GM19452 (cell line): ENCODE results near the gene DOCK8.
"Not testable (repeated sequence)": the region's sequence is repeated elsewhere in the genome, so short reads cannot be mapped to it uniquely, and the experiment has no call there.

ENCODE experiments used
- ATAC-seq: cut with Tn5 transposase; IDR thresholded peaks from one replicate; pipeline ENCODE4 v1.9.1; 2021; ENCODE audit not compliant: unreplicated experiment

The DOCK8 gene

DNA sequence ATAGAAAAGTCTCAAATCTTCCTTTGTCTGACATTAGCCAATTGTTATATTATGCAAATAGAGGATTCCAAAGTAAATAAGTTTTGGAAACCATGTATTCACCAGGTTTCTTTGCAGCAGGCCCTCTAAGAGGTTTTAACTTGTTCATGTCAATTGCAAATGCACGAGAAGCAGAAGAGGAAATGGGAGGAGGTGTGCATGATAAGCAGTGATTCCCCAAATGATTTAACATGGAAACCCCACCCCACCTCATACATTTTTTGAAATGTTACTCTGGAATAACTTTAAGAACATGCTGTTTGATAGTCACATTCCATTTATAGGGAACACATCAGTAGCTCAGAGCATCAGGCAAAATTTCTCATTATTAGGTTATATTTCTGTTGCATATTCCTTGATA is 190.7 kb downstream of the DOCK8 start:
- no peak for ATAC-seq

DNA sequence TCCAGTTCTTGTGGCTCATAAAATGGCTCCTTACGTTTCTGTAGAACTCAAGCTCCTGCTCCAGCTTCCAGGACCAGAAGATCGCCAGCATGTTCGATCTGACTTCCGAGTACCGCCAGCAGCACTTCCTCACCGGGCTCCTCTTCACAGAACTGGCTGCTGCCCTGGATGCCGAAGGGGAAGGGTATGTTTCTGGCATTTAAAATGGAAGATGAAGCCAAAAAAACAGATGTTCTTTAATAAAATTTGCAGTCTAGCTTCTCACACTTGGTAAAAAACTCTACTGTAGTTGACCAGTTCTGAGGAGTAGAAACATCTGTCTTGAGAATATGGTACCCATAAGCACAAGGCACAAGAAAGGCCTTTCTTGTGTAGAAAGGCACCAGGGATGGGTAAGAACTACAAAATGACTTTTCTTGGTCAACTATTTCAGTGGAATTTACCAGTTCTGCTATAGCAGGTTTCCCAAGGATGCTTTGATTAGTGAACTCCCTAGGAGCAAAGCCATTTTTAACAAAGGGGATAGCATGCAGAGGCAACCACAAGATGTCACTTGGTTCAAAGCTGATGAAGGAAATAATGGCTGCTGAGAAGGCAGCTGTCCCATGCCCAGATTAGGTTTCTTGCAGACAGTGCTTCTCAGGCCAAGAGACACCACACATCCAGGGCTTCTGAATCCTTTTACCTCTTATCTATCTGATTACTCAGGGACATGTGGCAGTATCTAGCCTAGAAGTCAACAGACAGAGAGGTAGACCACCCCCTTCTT is 192.4 kb downstream of the DOCK8 start:
- no peak for ATAC-seq

DNA sequence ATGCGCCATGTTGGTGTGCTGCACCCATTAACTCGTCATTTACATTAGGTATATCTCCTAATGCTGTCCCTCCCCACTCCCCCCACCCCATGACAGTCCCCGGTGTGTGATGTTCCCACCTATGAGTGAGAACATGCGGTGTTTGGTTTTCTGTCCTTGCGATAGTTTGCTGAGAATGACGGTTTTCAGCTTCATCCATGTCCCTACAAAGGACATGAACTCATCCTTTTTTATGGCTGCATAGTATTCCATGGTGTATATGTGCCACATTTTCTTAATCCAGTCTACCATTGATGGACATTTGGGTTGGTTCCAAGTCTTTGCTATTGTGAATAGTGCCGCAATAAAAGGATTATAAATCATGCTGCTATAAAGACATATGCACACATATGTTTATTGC is 195.0 kb downstream of the DOCK8 start:
- ATAC-seq = not testable (repeated sequence)

DNA sequence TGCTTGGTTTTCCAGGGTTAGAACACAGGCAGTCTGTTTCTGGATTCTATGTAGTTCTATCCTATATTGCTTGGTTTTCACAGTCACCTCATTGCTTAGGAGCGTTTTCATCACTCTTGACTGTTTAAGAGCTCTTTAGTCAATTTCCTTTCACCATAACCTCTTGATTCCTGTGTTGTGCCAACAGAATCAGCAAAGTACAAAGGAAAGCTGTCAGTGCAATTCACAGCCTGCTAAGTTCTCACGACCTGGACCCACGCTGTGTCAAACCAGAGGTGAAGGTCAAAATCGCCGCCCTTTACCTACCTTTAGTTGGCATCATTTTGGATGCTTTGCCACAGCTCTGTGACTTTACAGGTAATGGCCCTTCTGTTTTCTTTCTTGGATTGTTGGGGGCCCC is 199.9 kb downstream of the DOCK8 start:
- no peak for ATAC-seq

DNA sequence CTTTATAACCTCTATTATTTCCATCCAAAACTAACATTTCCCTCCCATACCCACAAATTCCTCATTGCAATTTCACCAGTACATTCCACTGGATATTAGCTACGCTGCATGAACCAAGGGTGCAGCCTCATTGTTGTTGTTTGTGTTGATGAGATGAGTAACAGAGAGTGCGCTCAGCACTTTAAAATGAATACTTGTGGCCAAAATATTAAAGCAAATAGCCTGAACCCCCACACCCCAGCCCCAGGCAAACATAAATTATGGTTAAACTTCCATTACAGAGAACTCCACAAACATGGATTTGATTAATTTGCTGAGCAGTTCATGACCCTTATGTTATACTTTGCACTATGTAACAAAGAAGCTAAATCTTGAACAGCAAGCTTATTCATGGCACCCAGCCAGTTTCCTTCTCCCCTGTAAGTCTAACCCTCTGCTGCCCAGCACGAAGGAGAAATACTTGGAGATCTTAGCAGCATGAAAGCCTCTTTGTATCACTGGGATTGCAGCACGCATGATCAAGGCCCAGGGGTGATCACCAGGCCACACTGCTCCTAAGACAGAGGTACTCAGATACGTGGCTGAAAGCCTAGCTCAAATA is 205.0 kb downstream of the DOCK8 start:
- no peak for ATAC-seq

DNA sequence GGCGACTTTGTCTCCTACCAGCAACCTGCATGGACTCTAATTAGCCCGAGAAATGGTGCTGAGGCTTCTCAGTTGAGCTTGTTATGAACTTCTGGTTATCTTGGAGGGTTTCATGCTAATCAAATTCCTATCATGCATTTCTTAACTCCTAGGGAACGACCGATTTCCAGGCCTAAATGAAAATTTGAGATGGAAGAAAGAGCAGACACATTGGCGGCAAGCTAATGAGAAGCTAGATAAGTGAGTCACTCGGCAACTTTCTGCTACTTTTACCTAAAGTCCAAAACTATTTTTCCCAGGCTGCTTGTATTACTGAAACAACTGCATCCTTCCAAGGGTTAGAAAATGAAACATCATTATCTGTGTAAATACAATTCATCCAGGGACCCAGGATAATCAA is 207.2 kb downstream of the DOCK8 start:
- ATAC-seq = no peak

DNA sequence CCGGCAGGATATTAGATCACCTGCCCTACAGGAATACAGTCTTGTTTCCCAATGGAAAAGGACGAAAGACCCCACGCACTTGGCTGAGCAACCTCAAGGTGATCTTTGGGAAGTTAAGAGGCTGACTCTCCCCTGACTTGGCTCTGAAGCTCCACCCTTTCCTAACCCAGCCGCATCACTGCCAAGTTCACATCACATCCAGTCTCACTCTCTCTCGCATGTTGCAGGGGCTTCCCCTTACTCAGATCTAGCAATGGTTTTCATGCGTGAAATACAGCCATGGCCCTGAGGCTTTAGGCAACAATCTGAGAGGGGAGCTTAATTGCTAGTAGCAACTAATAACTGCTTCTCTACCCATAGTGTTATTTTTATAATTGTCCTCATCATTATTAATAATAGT is 211.6 kb downstream of the DOCK8 start:
- ATAC-seq = no peak

DNA sequence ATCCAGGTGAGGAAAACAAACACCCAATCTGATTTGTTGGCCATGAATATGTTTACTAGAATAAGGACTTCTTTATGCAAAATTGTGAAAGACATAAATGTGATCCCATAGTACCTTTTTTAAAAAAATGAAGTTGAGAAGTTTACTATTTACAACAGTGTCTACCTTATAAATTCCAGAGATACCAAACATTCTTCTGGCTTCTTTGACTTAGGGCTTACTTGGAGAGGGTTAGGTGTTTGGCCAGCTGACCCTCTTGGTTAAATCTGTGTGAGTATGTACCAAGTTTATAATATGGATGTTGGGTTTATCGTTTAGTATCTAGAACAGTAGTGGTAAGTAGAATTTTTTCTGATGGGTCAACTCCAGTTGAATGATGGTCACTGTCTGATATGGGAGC is 212.3 kb downstream of the DOCK8 start:
- no peak for ATAC-seq

DNA sequence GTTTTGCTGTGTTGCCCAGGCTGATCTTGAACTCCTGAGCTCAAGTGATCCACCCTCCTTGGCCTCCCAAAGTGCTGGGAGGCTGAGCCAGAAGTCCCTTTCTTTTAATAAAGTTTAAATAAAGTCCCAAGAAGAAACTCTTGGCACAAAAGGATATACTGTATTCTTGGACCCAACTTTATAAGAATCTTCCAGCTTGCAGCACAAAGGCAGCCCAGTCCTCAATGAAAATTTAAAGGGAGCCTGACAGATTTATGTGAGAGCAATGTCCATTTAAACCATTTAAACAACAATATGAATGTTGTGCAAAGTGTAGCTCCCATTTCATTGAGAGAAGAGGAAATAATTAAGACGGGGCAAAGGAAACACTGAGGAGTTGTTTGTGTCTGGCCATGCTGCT is 217.0 kb downstream of the DOCK8 start:
- no peak for ATAC-seq

DNA sequence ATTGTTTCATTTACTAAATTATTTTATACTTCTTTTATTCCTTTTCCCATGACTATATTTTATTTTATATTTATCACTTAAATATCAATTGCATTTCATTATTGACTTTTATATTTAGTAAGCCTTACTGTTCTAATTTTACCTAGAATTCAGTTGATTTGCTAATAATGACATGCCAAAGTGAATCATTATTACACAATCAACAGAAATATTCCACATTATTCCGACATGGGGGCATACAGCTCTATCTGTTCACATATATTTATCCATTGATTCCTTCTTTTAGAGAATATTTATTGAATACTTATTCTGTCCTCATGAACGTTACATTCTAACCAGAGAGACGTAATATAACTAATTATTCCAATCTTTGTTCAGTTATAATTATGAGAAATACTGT is 221.8 kb downstream of the DOCK8 start:
- no peak for ATAC-seq

DNA sequence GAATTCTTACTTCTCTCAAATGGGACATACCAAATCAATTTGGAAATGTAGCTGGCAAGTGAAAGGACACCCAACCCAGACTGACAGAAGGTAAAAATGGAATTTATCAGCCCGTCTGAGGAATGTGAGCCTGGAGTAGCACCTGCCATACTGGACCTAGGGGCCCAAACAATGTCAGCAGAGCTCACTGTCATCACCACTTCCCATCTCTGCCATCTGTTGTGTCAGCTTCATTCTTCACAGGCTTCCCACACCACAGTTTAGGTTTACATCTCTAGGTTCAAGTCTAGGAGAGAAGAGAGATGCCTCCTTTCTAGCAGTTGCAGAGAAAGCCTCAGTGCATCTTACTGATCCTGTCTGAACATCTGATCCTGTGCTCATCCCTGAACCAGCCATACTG is 222.4 kb downstream of the DOCK8 start:
- no peak for ATAC-seq

DNA sequence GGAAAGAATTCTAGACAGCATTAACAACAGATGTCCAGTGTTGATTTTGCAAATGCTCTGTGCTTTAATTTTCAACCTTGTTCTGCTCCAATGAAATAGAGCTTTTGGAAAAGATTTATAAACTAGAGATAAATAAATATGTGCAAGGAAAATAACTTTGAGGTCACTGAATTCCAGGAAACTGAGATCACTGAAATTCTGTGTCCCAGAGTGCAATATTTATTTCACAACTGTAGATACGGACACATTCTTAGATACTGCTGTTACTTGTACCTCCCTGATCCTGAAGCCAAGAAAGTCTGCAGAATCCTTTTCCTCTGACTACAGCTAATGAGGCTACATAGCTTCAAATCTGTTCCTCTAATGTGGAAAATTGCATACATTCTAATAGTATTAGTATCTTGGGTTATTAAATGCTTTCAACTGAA is 222.9 kb downstream of the DOCK8 start:
- no peak for ATAC-seq

DNA sequence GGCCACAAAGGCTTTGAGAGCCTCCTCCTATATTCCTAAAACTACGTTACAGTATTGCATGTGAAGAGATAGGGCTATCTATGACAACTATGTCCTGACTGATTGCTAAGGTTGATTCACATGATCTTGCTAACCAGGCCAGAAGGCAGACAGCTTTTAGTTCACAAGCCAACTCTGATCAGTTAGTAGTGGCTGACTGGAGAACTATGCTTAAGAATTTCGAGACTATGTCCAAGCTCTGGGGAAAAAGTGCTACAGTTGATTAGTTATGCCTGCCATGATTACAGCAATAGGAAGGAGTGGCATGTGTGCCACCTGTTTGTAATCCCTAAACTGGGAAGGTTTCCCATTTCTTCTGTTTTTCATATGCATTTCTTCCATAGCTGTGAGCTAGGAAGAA is 223.4 kb downstream of the DOCK8 start:
- no peak for ATAC-seq

DNA sequence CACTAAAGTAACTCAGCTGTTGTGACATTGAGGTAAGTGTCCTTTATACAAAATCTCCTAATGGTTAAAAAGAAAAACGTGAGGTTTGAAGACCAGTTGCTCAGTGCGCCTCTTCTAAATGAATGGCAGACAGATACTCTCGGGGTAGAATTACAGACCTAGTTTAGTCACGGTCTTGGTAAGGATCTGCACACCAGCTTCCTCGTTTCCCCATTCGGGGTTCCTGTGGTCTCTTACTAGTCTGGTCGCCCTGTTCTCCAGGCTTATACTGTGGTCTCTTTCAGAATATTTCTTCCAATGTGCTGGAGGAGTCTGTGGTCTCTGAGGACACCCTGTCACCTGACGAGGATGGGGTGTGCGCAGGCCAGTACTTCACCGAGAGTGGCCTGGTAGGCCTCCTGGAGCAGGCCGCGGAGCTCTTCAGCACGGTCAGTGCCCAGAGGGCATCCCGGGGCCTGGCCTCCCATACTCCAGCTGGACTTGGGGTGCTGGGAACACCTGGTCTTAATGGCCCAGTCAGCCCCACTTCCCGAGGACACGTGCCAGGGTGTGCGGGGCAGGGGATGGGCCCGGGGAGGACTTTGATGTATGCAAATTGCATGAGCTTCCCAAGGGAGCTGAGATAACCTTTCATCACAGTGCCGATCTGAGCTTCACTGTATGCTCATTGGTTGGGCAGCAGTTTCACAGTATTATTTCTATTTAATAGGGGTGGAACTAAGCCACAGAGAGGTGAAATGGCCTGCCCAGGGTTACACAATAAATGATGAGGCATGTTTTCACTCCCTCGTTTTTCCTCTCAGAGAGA is 224.5 kb downstream of the DOCK8 start:
- no peak for ATAC-seq

DNA sequence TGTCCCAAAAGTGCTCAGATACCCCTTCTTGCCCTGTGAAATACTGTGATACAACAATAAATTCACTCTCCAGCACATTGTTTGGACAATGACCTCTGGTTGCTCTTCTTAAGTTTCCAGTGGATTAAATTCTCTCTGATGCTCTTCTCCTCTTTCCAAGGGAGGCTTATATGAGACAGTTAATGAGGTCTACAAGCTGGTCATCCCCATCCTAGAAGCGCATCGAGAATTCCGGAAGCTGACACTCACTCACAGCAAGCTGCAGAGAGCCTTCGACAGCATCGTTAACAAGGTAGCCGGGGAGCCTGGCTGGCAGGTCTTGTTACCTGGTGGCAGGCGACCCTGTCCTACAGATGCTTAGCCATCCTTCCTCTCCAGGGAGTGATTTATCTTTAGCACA is 226.5 kb downstream of the DOCK8 start:
- ATAC-seq = no peak

DNA sequence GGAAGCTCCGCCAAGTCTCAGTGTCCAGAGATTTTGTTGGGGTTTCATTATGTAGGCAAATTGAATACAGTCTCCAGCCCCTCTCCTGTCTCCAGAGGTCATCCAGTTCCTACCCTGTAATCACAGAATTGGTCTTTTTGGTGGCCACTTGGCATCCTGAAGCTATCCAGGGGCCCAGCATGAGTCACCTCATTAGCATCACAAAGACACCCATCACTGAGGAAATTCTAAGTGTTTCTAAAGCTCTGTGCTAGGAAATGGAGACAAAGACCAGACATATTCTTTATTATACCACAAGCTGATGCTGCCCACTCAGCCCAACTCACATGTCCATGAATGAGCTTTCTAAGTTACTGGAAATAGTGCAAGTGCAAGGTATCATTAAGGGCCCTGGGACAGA is 229.9 kb downstream of the DOCK8 start:
- ATAC-seq = no peak

DNA sequence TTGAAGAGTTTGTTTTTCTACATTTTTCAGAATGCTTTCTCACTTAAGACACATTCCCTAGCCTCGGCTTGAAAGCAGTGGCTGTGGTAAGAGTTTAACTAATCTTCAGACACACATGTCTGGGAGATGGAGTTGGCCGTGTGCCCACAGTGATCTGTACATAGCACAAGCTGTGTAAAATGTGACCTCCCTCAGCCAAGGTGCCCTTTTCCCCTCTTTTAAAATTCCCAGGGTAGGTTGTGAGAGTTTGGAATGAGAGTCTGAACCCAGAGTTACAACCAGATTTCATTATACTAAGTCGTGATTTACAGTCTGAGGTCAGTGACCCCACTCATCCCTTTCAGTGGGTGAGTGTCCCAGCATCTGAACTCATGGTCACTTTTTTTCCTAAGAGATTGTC is 230.4 kb downstream of the DOCK8 start:
- ATAC-seq = no peak

DNA sequence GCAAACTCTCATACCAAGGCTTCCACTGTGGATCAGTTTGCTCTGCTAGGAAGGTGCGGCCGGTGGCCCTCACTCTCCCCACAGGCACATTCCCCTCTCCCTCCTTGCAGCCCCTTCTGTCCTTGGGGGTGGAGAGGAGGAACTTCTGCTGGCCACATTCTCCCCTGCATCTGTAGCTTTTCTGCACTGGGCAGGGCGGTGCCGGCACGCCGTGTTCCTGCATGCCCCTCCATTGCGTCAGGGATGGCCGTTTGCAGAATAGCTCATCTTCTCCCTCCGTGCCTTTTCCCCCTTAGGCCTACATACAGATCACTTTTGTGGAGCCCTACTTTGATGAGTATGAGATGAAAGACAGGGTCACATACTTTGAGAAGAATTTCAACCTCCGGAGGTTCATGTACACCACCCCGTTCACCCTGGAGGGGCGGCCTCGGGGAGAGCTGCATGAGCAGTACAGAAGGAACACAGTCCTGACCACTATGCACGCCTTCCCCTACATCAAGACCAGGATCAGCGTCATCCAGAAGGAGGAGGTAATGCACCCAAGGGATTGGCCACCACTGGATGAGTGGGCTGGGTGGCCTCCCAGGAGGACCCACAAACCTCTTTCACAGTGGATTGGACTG is 231.5 kb downstream of the DOCK8 start:
- ATAC-seq = no peak

DNA sequence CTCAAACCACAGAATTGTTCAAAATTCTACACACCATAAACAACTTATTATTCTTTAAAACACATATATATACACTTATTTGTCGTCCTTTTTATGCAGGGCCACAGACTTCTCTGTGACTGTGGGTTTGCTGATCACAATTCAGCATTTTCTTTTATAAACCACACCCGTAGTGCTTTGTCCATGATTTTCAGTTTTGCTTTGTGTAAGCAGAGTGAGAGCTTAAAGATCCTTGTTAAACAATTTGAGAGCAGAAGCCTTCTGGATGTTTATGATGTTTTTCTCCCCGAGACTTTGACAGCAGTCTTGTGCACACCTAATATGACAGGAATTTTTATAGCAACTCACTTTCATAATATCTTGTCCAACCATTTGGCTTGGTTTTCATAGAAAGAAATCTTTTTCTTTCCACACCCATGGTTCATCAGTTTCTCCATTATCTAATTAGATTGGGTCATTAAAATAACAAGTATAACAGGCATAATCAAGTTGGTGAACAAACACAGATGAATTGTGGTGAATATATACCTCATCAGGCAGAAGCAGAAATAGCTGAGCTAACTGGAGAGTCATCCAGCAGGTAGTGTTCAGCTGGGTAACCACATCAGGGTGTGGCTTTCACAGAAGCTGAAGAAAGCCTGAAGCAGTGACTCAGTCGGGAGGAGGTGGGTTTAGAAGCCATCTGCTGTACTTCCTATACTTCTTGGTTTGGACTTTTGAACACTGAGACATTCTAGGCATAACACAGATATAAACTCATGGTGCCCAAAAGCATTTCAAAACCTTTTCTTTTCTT is 232.8 kb downstream of the DOCK8 start:
- no peak for ATAC-seq

DNA sequence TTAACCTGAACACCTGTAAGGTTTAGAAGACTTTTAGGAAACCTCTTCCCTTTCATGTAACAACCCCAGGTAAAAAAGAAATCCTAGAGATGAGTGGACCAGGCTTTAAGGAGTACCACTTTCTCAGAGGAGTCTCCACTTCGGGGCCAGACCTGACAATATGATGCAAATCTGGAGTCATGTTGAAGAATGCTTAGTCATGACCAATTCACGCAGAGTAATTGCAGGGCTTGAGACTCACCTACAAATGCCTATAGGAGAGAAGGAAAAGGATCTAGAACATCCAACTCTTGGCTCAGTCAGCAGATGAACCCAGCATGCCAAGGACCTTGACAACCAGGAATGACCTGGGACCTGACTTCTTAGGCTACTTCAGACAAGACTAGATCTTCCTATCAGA is 235.4 kb downstream of the DOCK8 start:
- no peak for ATAC-seq

DNA sequence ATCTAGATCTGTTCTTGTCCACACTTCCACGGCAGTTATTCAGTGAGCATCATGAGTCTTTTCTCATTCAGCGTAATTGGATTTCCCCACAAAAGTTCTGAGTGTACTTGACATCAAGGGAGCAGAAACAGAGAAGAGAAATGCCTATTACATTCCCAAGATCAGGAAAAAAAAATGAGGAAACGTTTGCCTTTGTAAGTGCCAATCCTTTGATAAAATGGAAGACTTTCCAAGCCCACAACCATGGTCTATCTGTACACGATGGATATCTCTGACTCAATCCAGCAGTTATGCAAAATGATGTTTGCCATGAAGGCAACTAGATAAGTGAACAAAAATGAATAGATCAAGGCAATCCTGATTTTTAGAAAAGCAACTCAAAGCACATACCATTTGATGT is 235.9 kb downstream of the DOCK8 start:
- no peak for ATAC-seq
